Transverse colon (tissue), 4 donors: ENCODE measurements around the gene OAF. TPM values are rescaled to one million over a fixed set of nuclear protein-coding genes. Genes with fewer than 3 reads are reported as not detected.
A peak's percentile ranks its signal among the peaks of the same experiment; 100 is the strongest.

Experiments used
- DNase-seq: peaks from one replicate; pipeline ENCODE4 v3.0.0-alpha.2; 2019
- H3K27ac ChIP-seq, 4 donors: fragments of 200-600 bp; sonication (generic); 2 replicates each; pipeline ENCODE4 v1.5.1; 2016 to 2018; ENCODE audit warnings: inconsistent platforms in 4 of 4
- H3K27me3 ChIP-seq: fragments of 200-600 bp; sonication (generic); 2 replicates; pipeline ENCODE4 v1.5.1; 2017; ENCODE audit warnings: inconsistent platforms
- H3K36me3 ChIP-seq, 4 donors: fragments of 200-600 bp; sonication (generic); 2 replicates each; pipeline ENCODE4 v1.5.1; 2017 to 2019; ENCODE audit warnings: inconsistent platforms in 4 of 4
- H3K4me1 ChIP-seq, 4 donors: fragments of 200-600 bp; sonication (generic); 2 replicates each; pipeline ENCODE4 v1.5.1; 2017 to 2020; ENCODE audit warnings: inconsistent platforms in 4 of 4
- H3K4me3 ChIP-seq, 4 donors: fragments of 200-600 bp; sonication (generic); 1 replicate in 1 of 4; 2 replicates in 3 of 4; pipeline versions ENCODE4 v1.5.1 to v1.6.1; 2017 to 2019; ENCODE audit warnings: inconsistent platforms in 4 of 4
- H3K9me3 ChIP-seq, 2 donors: fragments of 200-600 bp; sonication (generic); 2 replicates each; pipeline ENCODE4 v1.5.1; 2017 to 2019; ENCODE audit warnings: inconsistent platforms in 2 of 2
- CTCF ChIP-seq, 5 experiments: fragments of 200-600 bp in 3 of 5; fragments of 450-650 bp in 2 of 5; sonication (generic) in 3 of 5; IDR thresholded peaks; 1 replicate in 2 of 5; 2 replicates in 3 of 5; pipeline ENCODE4 v1.5.1; 2016 to 2017; ENCODE audit warnings: antibody characterized with exemption in 5 of 5, inconsistent platforms in 3 of 5, mild to moderate bottlenecking in 2 of 5, moderate library complexity in 1 of 5
- EP300 ChIP-seq: sonication (generic); formaldehyde crosslinking; IDR thresholded peaks from one replicate; pipeline ENCODE4 v1.6.1; 2017; ENCODE audit warnings: antibody characterized with exemption, low read depth
- POLR2A ChIP-seq: fragments of 450-650 bp; IDR thresholded peaks from one replicate; pipeline ENCODE4 v1.6.1; 2016; ENCODE audit warnings: antibody characterized with exemption, mild to moderate bottlenecking, moderate library complexity
- POLR2AphosphoS5 ChIP-seq, 3 donors: sonication (generic); formaldehyde crosslinking; IDR thresholded peaks; one replicate each; pipeline ENCODE4 v1.6.1; 2016; ENCODE audit warnings: antibody characterized with exemption in 3 of 3
- WGBS, 2 donors: methylation state at CpG; one replicate each; pipeline ENCODE4 v1.1.5; 2018; ENCODE audit warnings: low coverage in 1 of 2; 5-methylcytosine and 5-hydroxymethylcytosine counted together
- in situ Hi-C, 4 donors: fragments of 200-750 bp; cut with MboI; loops; one replicate each; pipeline versions ENCODE4 v1.15.0 to v1.15.1; 2017; ENCODE audit warnings: low sequenced_read_pairs in 3 of 4, low pct_ligation_motif_present in 1 of 4, low pct_unique_long_range_greater_than_20kb in 1 of 4
- intact Hi-C: fragments of 100-400 bp; cut with DNase I; formaldehyde crosslinking; loops from one replicate; pipeline ENCODE4 v1.15.1; 2023; ENCODE audit warnings: low total_unique reads
- total RNA-seq, 4 donors: library from RNA; depleted of rRNA; stranded (reverse); fragments of >200 nt; gene quantifications; one replicate each; pipeline ENCODE4 v1.1.0, GENCODE V29; 2016

OAF gene
- 100 to 1,000 TPM in 3 of 4 donors, 10 to 100 TPM in 1; 78.8 to 553 (median 287) TPM for total RNA-seq

- Histone ChIP-seq H3K4me1 (peaks cover 15 to 63% (median 45%) of the 10 kb centered on the region in 4 donors), H3K27me3 (no peaks in the 10 kb centered on the region), H3K9me3 (no peaks in the 10 kb centered on the region), H3K36me3 (peaks cover 0 to 4% (median 0%) of the 10 kb centered on the region in 4 donors), H3K27ac (peak within 1 kb of the TSS; percentile 84 to 92 (median 89)), H3K4me3 (peak within 1 kb of the TSS; percentile 39 to 89 (median 76))
- in situ Hi-C loops = no loop called here
- TF ChIP-seq POLR2AphosphoS5 (IDR thresholded peaks at IDR 0.05) (peak; percentile 8 to 63 (median 42)), POLR2A (peak; percentile 51), CTCF (IDR thresholded peaks at IDR 0.05) (peak; percentile 28 to 59 (median 37)), EP300 (no peak)
- DNase-seq = peak; percentile 73
- intact Hi-C loops = no loop called here
- 0 to 1% methylated on average over 2 to 48 of the region's 108 CpGs for WGBS, 2 donors
Measured at GRCh38 chr11:120210626-120211521, at the start of gene OAF. OAF (plus strand) TSS chr11:120211032; CDS start chr11:120211280, 248 bp downstream.

- DNase-seq = no peak
- intact Hi-C loops = no loop called here
- TF ChIP-seq CTCF (IDR thresholded peaks at IDR 0.05) (no peak), POLR2AphosphoS5 (IDR thresholded peaks at IDR 0.05) (no peak), EP300 (no peak), POLR2A (no peak)
- WGBS, 2 donors = 61 to 81% methylated on average over 10 to 11 of the region's 11 CpGs
- Histone ChIP-seq H3K27me3 (peaks cover 57% of the 10 kb centered on the region), H3K4me3 (no peak overlapping the region), H3K27ac (no peak overlapping the region), H3K9me3 (no peaks in the 10 kb centered on the region), H3K4me1 (peaks cover 6 to 21% (median 16%) of the 10 kb centered on the region in 4 donors), H3K36me3 (no peaks in the 10 kb centered on the region)
- in situ Hi-C loops = no loop called here
Measured at GRCh38 chr11:120167659-120168058, 43.2 kb upstream of the OAF start.

- WGBS, 2 donors = 32% methylated on average over 35 of the region's 35 CpGs; no CpG with 5 or more reads in 1 of the 2 donors
- in situ Hi-C loops (no loop called here), intact Hi-C loops (no loop called here)
- Histone ChIP-seq H3K4me3 (peak overlapping the region; percentile 35 to 58 (median 44)), H3K27ac (peak overlapping the region in 2 of 4 donors; percentile 26 to 30), H3K9me3 (no peaks in the 10 kb centered on the region), H3K36me3 (no peaks in the 10 kb centered on the region), H3K27me3 (peaks cover 57% of the 10 kb centered on the region), H3K4me1 (peaks cover 6 to 22% (median 17%) of the 10 kb centered on the region in 4 donors)
- DNase-seq = no peak
- TF ChIP-seq CTCF (IDR thresholded peaks at IDR 0.05) (no peak), POLR2AphosphoS5 (IDR thresholded peaks at IDR 0.05) (no peak), POLR2A (no peak), EP300 (no peak)
Measured at GRCh38 chr11:120168108-120168959, 42.5 kb upstream of the OAF start.
